Subcutaneous abdominal adipose tissue (tissue), 5 donors: Measurements from ENCODE around the gene ZNF48.

Experiments
- H3K27ac ChIP-seq: one replicate; pipeline ENCODE4 v1.7.0; 2013; ENCODE audit warnings: low read depth, mild to moderate bottlenecking, inconsistent platforms, low read length, moderate library complexity
- H3K27me3 ChIP-seq, 5 donors: one replicate each; pipeline ENCODE4 v1.7.0; 2013; ENCODE audit warnings: low read length in 5 of 5, inconsistent platforms in 1 of 5; ENCODE audit not compliant: control insufficient read depth in 5 of 5, insufficient read depth in 4 of 5
- H3K36me3 ChIP-seq, 5 donors: one replicate each; pipeline ENCODE4 v1.7.0; 2013; ENCODE audit warnings: low read length in 5 of 5; ENCODE audit not compliant: control insufficient read depth in 5 of 5, insufficient read depth in 5 of 5
- H3K4me1 ChIP-seq, 5 donors: one replicate each; pipeline ENCODE4 v1.7.0; 2013; ENCODE audit warnings: low read length in 5 of 5, mild to moderate bottlenecking in 3 of 5, moderate library complexity in 1 of 5; ENCODE audit not compliant: control insufficient read depth in 5 of 5, insufficient read depth in 5 of 5
- H3K4me3 ChIP-seq, 5 donors: one replicate each; pipeline ENCODE4 v1.7.0; 2013; ENCODE audit warnings: low read length in 5 of 5, low read depth in 1 of 5
- H3K9ac ChIP-seq, 5 donors: one replicate each; pipeline ENCODE4 v1.7.0; 2013; ENCODE audit warnings: low read length in 5 of 5, mild to moderate bottlenecking in 4 of 5, moderate library complexity in 3 of 5
- H3K9me3 ChIP-seq, 5 donors: one replicate each; pipeline ENCODE4 v1.7.0; 2013; ENCODE audit warnings: low read length in 5 of 5; ENCODE audit not compliant: control insufficient read depth in 5 of 5
- donor health status: healthy.
- donor health status: healthy.
- donor health status: healthy.
- donor health status: healthy.
- donor health status: healthy.

The ZNF48 gene

GRCh38 chr16:30352488-30353401, 42.5 kb upstream of the ZNF48 start:
- H3K4me1 ChIP-seq: peaks cover 14 to 62% (median 51%) of the 10 kb centered on the region in 5 donors
- H3K36me3 ChIP-seq: peaks cover 0 to 52% (median 38%) of the 10 kb centered on the region in 5 donors
- peak overlapping the region in 2 of 5 donors; percentile 48 to 68 for H3K9ac ChIP-seq
- peaks cover 0 to 8% (median 0%) of the 10 kb centered on the region in 5 donors for H3K27me3 ChIP-seq
- H3K9me3 ChIP-seq: no peaks in the 10 kb centered on the region
- peak overlapping the region; percentile 97 for H3K27ac ChIP-seq
- H3K4me3 ChIP-seq: no peak overlapping the region

GRCh38 chr16:30353438-30354129, 41.6 kb upstream of the ZNF48 start:
- Histone ChIP-seq H3K27ac (peak overlapping the region; percentile 97), H3K36me3 (peaks cover 0 to 60% (median 46%) of the 10 kb centered on the region in 5 donors), H3K4me1 (peaks cover 14 to 62% (median 51%) of the 10 kb centered on the region in 5 donors), H3K9ac (peak overlapping the region in 4 of 5 donors; percentile 77 to 95 (median 88)), H3K4me3 (peak overlapping the region in 1 of 5 donors; percentile 88), H3K27me3 (peaks cover 0 to 8% (median 0%) of the 10 kb centered on the region in 5 donors), H3K9me3 (no peaks in the 10 kb centered on the region)

GRCh38 chr16:30354423-30355143, 40.6 kb upstream of the ZNF48 start:
- Histone ChIP-seq H3K4me1 (peaks cover 14 to 62% (median 51%) of the 10 kb centered on the region in 5 donors), H3K4me3 (peak overlapping the region; percentile 87 to 98 (median 92)), H3K27ac (peak overlapping the region; percentile 97), H3K9me3 (no peaks in the 10 kb centered on the region), H3K27me3 (peaks cover 0 to 8% (median 0%) of the 10 kb centered on the region in 5 donors), H3K36me3 (peaks cover 0 to 70% (median 56%) of the 10 kb centered on the region in 5 donors), H3K9ac (peak overlapping the region; percentile 74 to 95 (median 83))

GRCh38 chr16:30355144-30355953, 39.9 kb upstream of the ZNF48 start, which contains the start of gene CD2BP2:
TSS of gene CD2BP2 (minus strand) at chr16:30355308. CDS start at chr16:30354681, 627 bp downstream.
- H3K27ac ChIP-seq: peak within 1 kb of the TSS; percentile 97
- H3K4me3 ChIP-seq: peak within 1 kb of the TSS; percentile 87 to 98 (median 92)
- peaks cover 0 to 8% (median 0%) of the 10 kb centered on the region in 5 donors for H3K27me3 ChIP-seq
- peak within 1 kb of the TSS; percentile 74 to 98 (median 94) for H3K9ac ChIP-seq
- peaks cover 0 to 74% (median 61%) of the 10 kb centered on the region in 5 donors for H3K36me3 ChIP-seq
- no peaks in the 10 kb centered on the region for H3K9me3 ChIP-seq
- H3K4me1 ChIP-seq: peaks cover 14 to 62% (median 51%) of the 10 kb centered on the region in 5 donors

- H3K9ac ChIP-seq: peak overlapping the region; percentile 74 to 98 (median 94)
- peaks cover 0 to 73% (median 59%) of the 10 kb centered on the region in 5 donors for H3K36me3 ChIP-seq
- H3K27me3 ChIP-seq: peaks cover 0 to 8% (median 0%) of the 10 kb centered on the region in 5 donors
- peak overlapping the region; percentile 97 for H3K27ac ChIP-seq
- peaks cover 14 to 62% (median 51%) of the 10 kb centered on the region in 5 donors for H3K4me1 ChIP-seq
- no peaks in the 10 kb centered on the region for H3K9me3 ChIP-seq
- peak overlapping the region; percentile 75 to 96 (median 90) for H3K4me3 ChIP-seq
Measured at GRCh38 chr16:30355954-30356308, 39.3 kb upstream of the ZNF48 start.

- Histone ChIP-seq H3K9me3 (no peaks in the 10 kb centered on the region), H3K27me3 (peaks cover 0 to 8% (median 0%) of the 10 kb centered on the region in 5 donors), H3K9ac (peak overlapping the region in 3 of 5 donors; percentile 74 to 95 (median 94)), H3K36me3 (peaks cover 0 to 71% (median 54%) of the 10 kb centered on the region in 5 donors), H3K27ac (peak overlapping the region; percentile 97), H3K4me1 (peaks cover 14 to 56% (median 48%) of the 10 kb centered on the region in 5 donors), H3K4me3 (peak overlapping the region in 3 of 5 donors; percentile 90 to 96 (median 92))
Measured at GRCh38 chr16:30356401-30357084, 38.7 kb upstream of the ZNF48 start.

- Histone ChIP-seq H3K9ac (no peak overlapping the region), H3K27ac (peak overlapping the region; percentile 97), H3K9me3 (no peaks in the 10 kb centered on the region), H3K4me3 (no peak overlapping the region), H3K36me3 (peaks cover 0 to 65% (median 51%) of the 10 kb centered on the region in 5 donors), H3K4me1 (peaks cover 10 to 50% (median 42%) of the 10 kb centered on the region in 5 donors), H3K27me3 (peaks cover 0 to 5% (median 0%) of the 10 kb centered on the region in 5 donors)
Measured at GRCh38 chr16:30357085-30357714, 38.0 kb upstream of the ZNF48 start.
